Type B pancreatic cell (in vitro differentiated cells): ENCODE data around the gene BLID. TPM values are rescaled to one million over a fixed set of nuclear protein-coding genes. Genes with fewer than 3 reads are reported as not detected.
A peak's percentile ranks its signal among the peaks of the same experiment; 100 is the strongest.

Experiments used
- DNase-seq: peaks from one replicate; pipeline ENCODE4 v3.0.0; 2021; ENCODE audit warnings: mixed read lengths; ENCODE audit not compliant: unreplicated experiment; ENCODE audit errors: extremely low spot score
- H3K27ac Mint-ChIP-seq: 2 replicates; pipeline ENCODE4 v1.8.0; 2021; ENCODE audit warnings: mild to moderate bottlenecking, mixed read lengths
- H3K27me3 Mint-ChIP-seq: 2 replicates; pipeline ENCODE4 v1.8.0; 2021; ENCODE audit warnings: mixed read lengths
- H3K36me3 Mint-ChIP-seq: 2 replicates; pipeline ENCODE4 v1.8.0; 2021; ENCODE audit warnings: mixed read lengths
- H3K4me1 Mint-ChIP-seq: one replicate; pipeline ENCODE4 v1.8.0; 2021; ENCODE audit warnings: mixed read lengths; ENCODE audit not compliant: unreplicated experiment
- H3K4me3 Mint-ChIP-seq: 2 replicates; pipeline ENCODE4 v1.8.0; 2021; ENCODE audit warnings: mild to moderate bottlenecking, mixed read lengths
- H3K9me3 Mint-ChIP-seq: 2 replicates; pipeline ENCODE4 v1.8.0; 2021; ENCODE audit warnings: mixed read lengths
- microRNA-seq: library from miRNA; unstranded; fragments of <30 nt; microRNA quantifications from one replicate; pipeline ENCODE4, GENCODE V29; 2020
- total RNA-seq: library from RNA; stranded (reverse); gene quantifications from 2 replicates; pipeline ENCODE4 v1.2.1, GENCODE V29; 2021; ENCODE audit warnings: low replicate concordance
- TF ChIP-seq, protein P1 (sequence below): fragments of 200-600 bp; sonication (generic); conservative IDR thresholded peaks from 2 replicates; pipeline ENCODE4 v1.5.0; 2021; ENCODE audit warnings: antibody characterized with exemption, mild to moderate bottlenecking

Gene BLID
- total RNA-seq, 1 donor from 2014 or later: 0.48 TPM

GRCh38 chr11:122074022-122074421 lies 42.0 kb downstream of the BLID start:
- TF ChIP-seq, protein P1, sequence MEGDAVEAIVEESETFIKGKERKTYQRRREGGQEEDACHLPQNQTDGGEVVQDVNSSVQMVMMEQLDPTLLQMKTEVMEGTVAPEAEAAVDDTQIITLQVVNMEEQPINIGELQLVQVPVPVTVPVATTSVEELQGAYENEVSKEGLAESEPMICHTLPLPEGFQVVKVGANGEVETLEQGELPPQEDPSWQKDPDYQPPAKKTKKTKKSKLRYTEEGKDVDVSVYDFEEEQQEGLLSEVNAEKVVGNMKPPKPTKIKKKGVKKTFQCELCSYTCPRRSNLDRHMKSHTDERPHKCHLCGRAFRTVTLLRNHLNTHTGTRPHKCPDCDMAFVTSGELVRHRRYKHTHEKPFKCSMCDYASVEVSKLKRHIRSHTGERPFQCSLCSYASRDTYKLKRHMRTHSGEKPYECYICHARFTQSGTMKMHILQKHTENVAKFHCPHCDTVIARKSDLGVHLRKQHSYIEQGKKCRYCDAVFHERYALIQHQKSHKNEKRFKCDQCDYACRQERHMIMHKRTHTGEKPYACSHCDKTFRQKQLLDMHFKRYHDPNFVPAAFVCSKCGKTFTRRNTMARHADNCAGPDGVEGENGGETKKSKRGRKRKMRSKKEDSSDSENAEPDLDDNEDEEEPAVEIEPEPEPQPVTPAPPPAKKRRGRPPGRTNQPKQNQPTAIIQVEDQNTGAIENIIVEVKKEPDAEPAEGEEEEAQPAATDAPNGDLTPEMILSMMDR: no peak
- H3K27me3 Mint-ChIP-seq: no peaks in the 10 kb centered on the region
- H3K9me3 Mint-ChIP-seq: no peaks in the 10 kb centered on the region
- no peak for DNase-seq
- H3K4me3 Mint-ChIP-seq: no peak overlapping the region
- no peaks in the 10 kb centered on the region for H3K36me3 Mint-ChIP-seq
- no peak overlapping the region for H3K27ac Mint-ChIP-seq
- H3K4me1 Mint-ChIP-seq: peaks cover 38% of the 10 kb centered on the region

DNA sequence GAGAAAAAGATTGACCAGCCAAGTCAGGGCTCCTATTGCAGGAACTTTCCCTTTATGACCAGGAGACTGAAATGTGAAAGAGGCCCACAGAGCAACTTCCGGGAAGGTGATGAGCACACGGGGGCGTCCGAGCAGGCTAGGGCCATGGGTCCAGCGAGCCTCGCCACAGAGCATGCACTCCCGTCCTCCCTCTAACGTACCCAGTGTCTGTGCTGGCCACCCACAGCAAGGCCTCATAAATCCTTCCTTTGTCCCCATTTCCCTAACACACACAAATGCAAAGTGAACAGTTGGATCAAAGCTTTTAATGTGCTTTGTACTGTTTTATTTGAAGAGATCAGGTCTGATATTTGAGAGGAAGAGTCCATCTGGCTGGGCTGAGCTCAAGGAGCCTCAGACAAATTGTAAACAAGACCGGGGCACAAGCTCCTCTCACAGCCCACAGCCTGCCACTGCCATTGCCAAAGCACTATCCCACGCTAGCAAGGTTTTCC lies 44.3 kb downstream of the BLID start:
- H3K27ac Mint-ChIP-seq: no peak overlapping the region
- H3K4me3 Mint-ChIP-seq: no peak overlapping the region
- no peaks in the 10 kb centered on the region for H3K36me3 Mint-ChIP-seq
- no peak for DNase-seq
- no peaks in the 10 kb centered on the region for H3K27me3 Mint-ChIP-seq
- H3K9me3 Mint-ChIP-seq: no peaks in the 10 kb centered on the region
- H3K4me1 Mint-ChIP-seq: peaks cover 58% of the 10 kb centered on the region
- TF ChIP-seq, protein P1: no peak

DNA sequence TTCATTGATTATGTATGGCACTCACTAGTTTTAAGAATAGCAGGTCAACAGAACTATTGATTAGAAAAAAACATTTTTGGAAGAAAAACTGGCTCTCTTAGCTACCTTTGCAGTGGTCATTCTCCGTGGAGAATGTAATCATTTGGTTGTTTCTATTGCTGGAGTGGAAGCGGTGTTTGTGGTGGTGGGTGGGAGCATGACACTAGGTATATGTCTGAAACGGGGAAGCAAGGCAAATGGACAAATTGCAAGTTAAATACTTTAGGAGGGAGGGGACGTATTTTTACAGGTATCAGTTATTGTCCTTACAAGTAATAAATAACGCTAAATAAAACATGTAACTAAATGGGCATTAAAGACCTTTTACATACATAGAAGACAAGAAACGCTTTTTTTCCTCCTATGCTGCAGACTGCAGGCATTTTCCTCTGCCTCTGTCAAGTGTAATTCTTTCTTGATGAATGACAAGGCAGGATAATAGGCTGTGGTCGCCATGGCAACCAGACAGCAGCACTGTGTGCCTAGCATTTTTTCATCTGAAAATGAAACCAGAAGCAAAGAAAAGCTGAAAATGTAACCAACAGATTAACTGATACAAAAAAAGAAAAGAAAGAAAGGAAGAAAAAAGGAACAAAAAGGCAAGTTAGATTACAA lies 46.2 kb downstream of the BLID start:
- no peaks in the 10 kb centered on the region for H3K36me3 Mint-ChIP-seq
- H3K27me3 Mint-ChIP-seq: no peaks in the 10 kb centered on the region
- peak overlapping the region; percentile 67 for H3K27ac Mint-ChIP-seq
- peaks cover 58% of the 10 kb centered on the region for H3K4me1 Mint-ChIP-seq
- TF ChIP-seq, protein P1: no peak
- peak; percentile 76 for DNase-seq
- no peaks in the 10 kb centered on the region for H3K9me3 Mint-ChIP-seq
- H3K4me3 Mint-ChIP-seq: peak overlapping the region; percentile 78

GRCh38 chr11:122068837-122069236 lies 47.2 kb downstream of the BLID start:
- Mint-ChIP-seq H3K9me3 (no peaks in the 10 kb centered on the region), H3K4me3 (peak overlapping the region; percentile 30), H3K27ac (no peak overlapping the region), H3K27me3 (no peaks in the 10 kb centered on the region), H3K36me3 (no peaks in the 10 kb centered on the region), H3K4me1 (peaks cover 58% of the 10 kb centered on the region)
- TF ChIP-seq, protein P1: no peak
- no peak for DNase-seq

GRCh38 chr11:122068141-122068540 lies 47.9 kb downstream of the BLID start:
- TF ChIP-seq, protein P1: no peak
- Mint-ChIP-seq H3K4me3 (peak overlapping the region; percentile 50), H3K27ac (peak overlapping the region; percentile 35), H3K4me1 (peaks cover 58% of the 10 kb centered on the region), H3K27me3 (no peaks in the 10 kb centered on the region), H3K9me3 (no peaks in the 10 kb centered on the region), H3K36me3 (no peaks in the 10 kb centered on the region)
- DNase-seq: no peak

Small RNA genes within 50 kb of the gene (microRNA-seq; reads per million reads assigned to microRNA genes)
- gene MIR100: 18,085 reads per million, percentile 97 among the genes with 10 or more reads in this experiment
- 118 reads per million, percentile 64 among the genes with 10 or more reads in this experiment for gene MIR125B1
- gene MIRLET7A2: 23.1 reads per million, percentile 47 among the genes with 10 or more reads in this experiment
